ENCODE measurements around the gene ARHGAP22. TPM values are rescaled to one million over a fixed set of nuclear protein-coding genes. Genes with fewer than 3 reads are reported as not detected.

The ARHGAP22 gene
- total RNA-seq, 4 donors from 2014 or later, result 2.2 to 9.1 (median 4.8) TPM

- Histone ChIP-seq H3K36me3 (no peaks in the 10 kb centered on the region), H3K4me3 (no peak overlapping the region), H3K27me3 (peaks cover 0 to 31% (median 0%) of the 10 kb centered on the region in 4 donors), H3K4me1 (peaks cover 11 to 22% (median 21%) of the 10 kb centered on the region in 4 donors), H3K9me3 (no peaks in the 10 kb centered on the region), H3K27ac (replicated peaks in 1 of 4) (no peak overlapping the region)
- WGBS, result 88% methylated on average over 9 of the region's 9 CpGs
- TF ChIP-seq CTCF (IDR thresholded peaks at IDR 0.05) (no peak), POLR2A (IDR thresholded peaks at IDR 0.05; ENCODE audit: low read depth) (no peak), POLR2AphosphoS5 (IDR thresholded peaks at IDR 0.05) (no peak), EP300 (IDR thresholded peaks at IDR 0.05) (no peak)
- intact Hi-C loops (cut with DNase I), result no loop called here
- no peak for DNase-seq (ENCODE audit: extremely low spot score)
Measured at GRCh38 chr10:48464121-48464870, 140.6 kb downstream of the ARHGAP22 start.

- DNase-seq (ENCODE audit: extremely low spot score), result no peak
- TF ChIP-seq CTCF (IDR thresholded peaks at IDR 0.05) (no peak), EP300 (IDR thresholded peaks at IDR 0.05) (no peak), POLR2A (IDR thresholded peaks at IDR 0.05; ENCODE audit: low read depth) (no peak), POLR2AphosphoS5 (IDR thresholded peaks at IDR 0.05) (no peak)
- no peak overlapping the region for H3K27ac ChIP-seq (replicated peaks in 1 of 4)
Measured at GRCh38 chr10:48463318-48464003, 141.4 kb downstream of the ARHGAP22 start.

GRCh38 chr10:48462482-48463020 is 142.3 kb downstream of the ARHGAP22 start:
- Histone ChIP-seq H3K27ac (replicated peaks in 1 of 4) (no peak overlapping the region), H3K9me3 (no peaks in the 10 kb centered on the region), H3K27me3 (peaks cover 0 to 26% (median 0%) of the 10 kb centered on the region in 4 donors), H3K4me3 (no peak overlapping the region), H3K36me3 (no peaks in the 10 kb centered on the region), H3K4me1 (peaks cover 11 to 22% (median 21%) of the 10 kb centered on the region in 4 donors)
- DNase-seq (ENCODE audit: extremely low spot score), result no peak
- intact Hi-C loops (cut with DNase I), result no loop called here
- TF ChIP-seq EP300 (IDR thresholded peaks at IDR 0.05) (no peak), POLR2AphosphoS5 (IDR thresholded peaks at IDR 0.05) (no peak), POLR2A (IDR thresholded peaks at IDR 0.05; ENCODE audit: low read depth) (no peak), CTCF (IDR thresholded peaks at IDR 0.05) (no peak)
- WGBS, result 100% methylated on average over 1 of the region's 5 CpGs

More at GRCh38 chr10:48463318-48464003, 141.4 kb downstream of the ARHGAP22 start:
- Histone ChIP-seq H3K36me3 (no peaks in the 10 kb centered on the region), H3K9me3 (no peaks in the 10 kb centered on the region), H3K4me1 (peaks cover 11 to 22% (median 21%) of the 10 kb centered on the region in 4 donors), H3K27me3 (peaks cover 0 to 30% (median 0%) of the 10 kb centered on the region in 4 donors), H3K4me3 (no peak overlapping the region)
- intact Hi-C loops (cut with DNase I), result no loop called here
- WGBS, result 48% methylated on average over 7 of the region's 8 CpGs

GRCh38 chr10:48461623-48462481 is 143.0 kb downstream of the ARHGAP22 start:
- Histone ChIP-seq H3K27me3 (peaks cover 0 to 26% (median 0%) of the 10 kb centered on the region in 4 donors), H3K9me3 (no peaks in the 10 kb centered on the region), H3K27ac (replicated peaks in 1 of 4) (no peak overlapping the region), H3K4me3 (no peak overlapping the region), H3K4me1 (peaks cover 11 to 24% (median 22%) of the 10 kb centered on the region in 4 donors), H3K36me3 (no peaks in the 10 kb centered on the region)
- TF ChIP-seq POLR2A (IDR thresholded peaks at IDR 0.05; ENCODE audit: low read depth) (no peak), CTCF (IDR thresholded peaks at IDR 0.05) (no peak), POLR2AphosphoS5 (IDR thresholded peaks at IDR 0.05) (no peak), EP300 (IDR thresholded peaks at IDR 0.05) (no peak)
- 92% methylated on average over 12 of the region's 12 CpGs for WGBS
- no peak for DNase-seq (ENCODE audit: extremely low spot score)
- intact Hi-C loops (cut with DNase I), result no loop called here
